OCI-LY7 (cell line): Measurements from ENCODE around the gene HPCA. TPM values are rescaled to one million over a fixed set of nuclear protein-coding genes. Genes with fewer than 3 reads are reported as not detected.

Experiments
- BruUV-seq: library from RNA; stranded (reverse); fragments of 400-500 nt; replicated peaks from 2 replicates; lab custom pipeline; 2021; lab: Mats Ljungman, UMichigan
- CTCF ChIA-PET: fragments of 300-600 bp; sonication (Branson Sonifier 250); formaldehyde crosslinking; loops from one replicate; lab custom pipeline; 2022; ENCODE audit warnings: antibody characterized with exemption; ENCODE audit not compliant: unreplicated experiment; lab: Charles Lee
- POLR2A ChIA-PET: fragments of 300-600 bp; sonication (Branson Sonifier 250); formaldehyde crosslinking; loops from one replicate; lab custom pipeline; 2022; ENCODE audit warnings: antibody characterized with exemption; lab: Charles Lee
- DNase-seq: peaks from one replicate; pipeline ENCODE4 v3.0.0-alpha.2; 2015; ENCODE audit warnings: low spot score
- H2AFZ ChIP-seq: fragments of 200-600 bp; sonication (generic), shearing (Covaris generic); 2 replicates; pipeline ENCODE4 v1.6.1; 2014; ENCODE audit warnings: mild to moderate bottlenecking, antibody characterized with exemption, low read length, moderate library complexity
- H3K27ac ChIP-seq: fragments of 200-600 bp; sonication (generic); 2 replicates; pipeline ENCODE4 v1.5.1; 2014; ENCODE audit warnings: mixed run types, low read depth, mild to moderate bottlenecking, moderate library complexity, low read length, inconsistent platforms; ENCODE audit not compliant: poor library complexity, severe bottlenecking
- H3K36me3 ChIP-seq: fragments of 200-600 bp; sonication (generic); 2 replicates; pipeline ENCODE4 v1.6.1; 2014; ENCODE audit warnings: mild to moderate bottlenecking, antibody characterized with exemption, low read length, moderate library complexity, mixed read lengths; ENCODE audit not compliant: insufficient read depth
- H3K4me1 ChIP-seq: fragments of 200-600 bp; sonication (generic); 2 replicates; pipeline ENCODE4 v1.5.1; 2014; ENCODE audit warnings: mild to moderate bottlenecking, low read length; ENCODE audit not compliant: insufficient read depth, poor library complexity, severe bottlenecking
- H3K4me2 ChIP-seq: fragments of 200-600 bp; sonication (generic); 2 replicates; pipeline ENCODE4 v1.6.1; 2014; ENCODE audit warnings: mild to moderate bottlenecking, low read length
- H3K4me3 ChIP-seq: fragments of 200-600 bp; sonication (generic); 2 replicates; pipeline ENCODE4 v1.5.1; 2014; ENCODE audit warnings: mild to moderate bottlenecking, low read depth, low read length; ENCODE audit not compliant: poor library complexity, severe bottlenecking
- H3K79me2 ChIP-seq: fragments of 200-600 bp; sonication (generic); 2 replicates; pipeline ENCODE4 v1.6.1; 2016; ENCODE audit warnings: low read depth, mild to moderate bottlenecking, low read length, moderate library complexity, mixed read lengths; ENCODE audit not compliant: insufficient read depth
- H3K9me2 ChIP-seq: fragments of 200-600 bp; sonication (generic); 2 replicates; pipeline ENCODE4 v1.6.1; 2016; ENCODE audit warnings: mild to moderate bottlenecking, low read length, mixed read lengths; ENCODE audit not compliant: insufficient read depth
- H3K9me3 ChIP-seq: fragments of 200-600 bp; sonication (generic); 2 replicates; pipeline ENCODE4 v1.6.1; 2014; ENCODE audit warnings: mild to moderate bottlenecking, mixed run types, low read length, mixed read lengths
- H4K20me1 ChIP-seq: fragments of 200-600 bp; sonication (generic); 2 replicates; pipeline ENCODE4 v1.6.1; 2014; ENCODE audit warnings: mild to moderate bottlenecking, antibody characterized with exemption, low read length, moderate library complexity, mixed read lengths; ENCODE audit not compliant: insufficient read depth
- EZH2phosphoT487 ChIP-seq: fragments of 200-600 bp; sonication (generic); IDR thresholded peaks from 2 replicates; pipeline ENCODE4 v1.6.1; 2018; ENCODE audit warnings: low read depth, borderline replicate concordance, mild to moderate bottlenecking, mixed run types, antibody characterized with exemption, low read length, moderate library complexity, mixed read lengths
- intact Hi-C: fragments of 100-400 bp; cut with micrococcal nuclease; formaldehyde crosslinking; loops from one replicate; pipeline ENCODE4 v1.10.0; 2022; ENCODE audit not compliant: unreplicated experiment
- total RNA-seq, 2 experiments: library from RNA; depleted of rRNA in 1 of 2; stranded (reverse); fragments of >200 nt in 1 of 2; shearing (Covaris generic) in 1 of 2; gene quantifications; 2 replicates each; pipeline ENCODE4 v1.2.3, GENCODE V29; 2014 to 2022
- TF ChIP-seq, protein P1 (sequence below): fragments of 200-600 bp; sonication (generic); conservative IDR thresholded peaks from 2 replicates; pipeline ENCODE4 v1.5.1; 2014; ENCODE audit warnings: mild to moderate bottlenecking, antibody characterized with exemption, low read length, moderate library complexity, mixed read lengths

HPCA gene
- total RNA-seq, 2 experiments from 2014 or later, result 0.36 to 3.3 TPM

DNA sequence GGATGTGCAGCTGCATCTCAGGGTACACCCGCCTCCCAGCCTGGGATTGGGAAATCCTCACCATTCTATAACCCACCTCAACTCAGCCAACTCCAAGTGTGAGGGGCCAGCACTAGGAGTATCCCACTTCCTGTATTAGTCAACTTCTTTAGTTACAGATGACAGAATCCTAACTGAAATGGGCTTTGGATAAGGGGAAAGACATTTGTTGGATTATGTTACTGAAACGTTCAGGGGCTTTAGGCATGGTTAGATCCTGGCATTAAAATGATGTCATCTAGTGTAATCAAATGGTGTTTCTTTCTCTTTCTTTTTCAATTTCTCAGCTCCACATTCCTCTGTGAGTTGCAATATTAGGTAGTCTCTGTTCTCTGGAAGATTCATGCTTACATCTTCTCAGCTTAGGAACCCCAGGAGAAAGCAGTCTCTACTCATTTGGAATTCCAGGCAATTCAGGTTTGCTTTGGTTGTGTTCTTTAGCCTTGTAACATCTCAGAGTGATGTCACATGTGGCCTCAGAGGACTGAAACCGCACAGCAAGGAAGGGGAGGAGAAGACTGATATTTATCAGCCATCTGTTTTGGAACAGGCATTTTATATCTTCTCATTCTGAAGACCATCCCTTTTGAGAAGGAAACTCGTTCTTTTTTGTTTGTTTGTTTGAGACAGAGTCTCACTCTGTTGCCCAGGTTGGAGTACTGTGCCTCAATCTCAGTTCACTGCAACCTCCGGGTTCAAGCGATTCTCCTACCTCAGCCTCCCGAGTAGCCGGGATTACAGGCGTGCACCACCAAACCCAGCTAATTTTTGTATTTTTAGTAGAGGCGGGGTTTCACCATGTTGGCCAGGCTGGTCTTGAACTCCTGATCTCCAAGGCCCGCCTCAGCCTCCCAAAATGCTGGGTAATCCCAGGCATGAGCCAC, 33.8 kb downstream of the HPCA start:
- no peaks in the 10 kb centered on the region for H4K20me1 ChIP-seq
- intact Hi-C loops, result no loop called here
- no peaks in the 10 kb centered on the region for H3K9me2 ChIP-seq
- DNase-seq, result no peak
- no TSS peak for BruUV-seq
- H2AFZ ChIP-seq, result no peak overlapping the region
- H3K4me2 ChIP-seq, result no peak overlapping the region
- TF ChIP-seq EZH2phosphoT487, result no peak
- TF ChIP-seq, protein P1, sequence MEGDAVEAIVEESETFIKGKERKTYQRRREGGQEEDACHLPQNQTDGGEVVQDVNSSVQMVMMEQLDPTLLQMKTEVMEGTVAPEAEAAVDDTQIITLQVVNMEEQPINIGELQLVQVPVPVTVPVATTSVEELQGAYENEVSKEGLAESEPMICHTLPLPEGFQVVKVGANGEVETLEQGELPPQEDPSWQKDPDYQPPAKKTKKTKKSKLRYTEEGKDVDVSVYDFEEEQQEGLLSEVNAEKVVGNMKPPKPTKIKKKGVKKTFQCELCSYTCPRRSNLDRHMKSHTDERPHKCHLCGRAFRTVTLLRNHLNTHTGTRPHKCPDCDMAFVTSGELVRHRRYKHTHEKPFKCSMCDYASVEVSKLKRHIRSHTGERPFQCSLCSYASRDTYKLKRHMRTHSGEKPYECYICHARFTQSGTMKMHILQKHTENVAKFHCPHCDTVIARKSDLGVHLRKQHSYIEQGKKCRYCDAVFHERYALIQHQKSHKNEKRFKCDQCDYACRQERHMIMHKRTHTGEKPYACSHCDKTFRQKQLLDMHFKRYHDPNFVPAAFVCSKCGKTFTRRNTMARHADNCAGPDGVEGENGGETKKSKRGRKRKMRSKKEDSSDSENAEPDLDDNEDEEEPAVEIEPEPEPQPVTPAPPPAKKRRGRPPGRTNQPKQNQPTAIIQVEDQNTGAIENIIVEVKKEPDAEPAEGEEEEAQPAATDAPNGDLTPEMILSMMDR, result no peak
- no peak overlapping the region for H3K27ac ChIP-seq
- POLR2A ChIA-PET, result interaction anchor here (0.8 kb wide), 1 partner anchor 111 kb away, joined by 3 read pairs; no protein-coding TSS in a partner anchor
- H3K9me3 ChIP-seq, result no peaks in the 10 kb centered on the region
- H3K4me3 ChIP-seq, result no peak overlapping the region
- H3K36me3 ChIP-seq, result no peaks in the 10 kb centered on the region
- H3K79me2 ChIP-seq, result no peaks in the 10 kb centered on the region
- no peaks in the 10 kb centered on the region for H3K4me1 ChIP-seq
- CTCF ChIA-PET, result no interaction called here

DNA sequence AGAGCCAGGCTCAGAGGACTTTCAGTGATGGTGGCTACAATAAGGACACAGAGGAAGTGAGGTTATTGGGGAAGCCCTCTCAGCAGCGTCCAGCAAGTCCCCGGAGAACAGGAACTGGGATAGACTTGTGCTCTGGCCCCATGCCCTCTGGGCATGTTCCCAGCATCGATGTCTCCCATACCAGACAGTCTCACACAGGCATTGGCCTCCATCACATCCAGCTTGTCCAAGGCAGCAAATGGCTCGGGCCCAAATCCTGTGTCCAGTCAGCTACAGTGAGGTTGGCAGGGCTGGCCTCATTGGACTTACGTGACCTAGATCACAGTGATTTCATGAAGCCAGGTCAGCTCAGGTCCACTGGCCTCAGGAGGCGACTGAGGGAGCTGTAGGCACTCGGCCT, 34.5 kb downstream of the HPCA start:
- no peaks in the 10 kb centered on the region for H3K9me3 ChIP-seq
- no peak overlapping the region for H3K4me2 ChIP-seq
- TF ChIP-seq, protein P1, result no peak
- TF ChIP-seq EZH2phosphoT487, result no peak
- H4K20me1 ChIP-seq, result no peaks in the 10 kb centered on the region
- intact Hi-C loops, result no loop called here
- H3K36me3 ChIP-seq, result no peaks in the 10 kb centered on the region
- no peaks in the 10 kb centered on the region for H3K79me2 ChIP-seq
- CTCF ChIA-PET, result interaction anchor here (0.7 kb wide), 1 partner anchor 315 kb away, joined by 3 read pairs; no protein-coding TSS in a partner anchor
- H3K4me3 ChIP-seq, result no peak overlapping the region
- H3K27ac ChIP-seq, result no peak overlapping the region
- no peak for DNase-seq
- POLR2A ChIA-PET, result interaction anchor here (1.1 kb wide), 1 partner anchor 37 kb away, joined by 4 read pairs; no protein-coding TSS in a partner anchor
- no TSS peak for BruUV-seq
- H2AFZ ChIP-seq, result no peak overlapping the region
- no peaks in the 10 kb centered on the region for H3K4me1 ChIP-seq
- no peaks in the 10 kb centered on the region for H3K9me2 ChIP-seq
